Body of pancreas (tissue), 4 donors: ENCODE data around the gene FERD3L. TPM values are rescaled to one million over a fixed set of nuclear protein-coding genes. Genes with fewer than 3 reads are reported as not detected.
"Not testable (repeated sequence)": the region's sequence is repeated elsewhere in the genome, so short reads cannot be mapped to it uniquely, and the experiment has no call there.

Experiments
- ATAC-seq: fragments of 150-250 bp; one replicate; pipeline ENCODE4 v1.9.1; 2016
- DNase-seq, 4 donors: peaks; one replicate each; pipeline ENCODE4 v3.0.0-alpha.2; 2019
- H3K27ac ChIP-seq, 4 donors: fragments of 200-600 bp; sonication (generic); 1 replicate in 3 of 4; 2 replicates in 1 of 4; pipeline versions ENCODE4 v1.5.1 to v1.6.1; 2016 to 2019; ENCODE audit warnings: mild to moderate bottlenecking in 1 of 4, mixed read lengths in 1 of 4, moderate library complexity in 1 of 4
- H3K27me3 ChIP-seq, 2 donors: fragments of 200-600 bp; sonication (generic); one replicate each; pipeline ENCODE4 v1.6.0; 2016; ENCODE audit warnings: mild to moderate bottlenecking in 1 of 2
- H3K36me3 ChIP-seq, 2 donors: fragments of 200-600 bp; sonication (generic); replicated peaks in 1 of 2; 2 replicates each; pipeline ENCODE4 v1.5.1; 2016; ENCODE audit warnings: low read depth in 2 of 2; ENCODE audit not compliant: insufficient read depth in 1 of 2
- H3K4me1 ChIP-seq: fragments of 200-600 bp; sonication (generic); one replicate; pipeline ENCODE4 v1.6.0; 2016
- H3K4me3 ChIP-seq, 2 donors: fragments of 200-600 bp; sonication (generic); 1 replicate in 1 of 2; 2 replicates in 1 of 2; pipeline ENCODE4 v1.5.1; 2016 to 2019
- H3K9me3 ChIP-seq, 3 donors: fragments of 200-600 bp; sonication (generic); 1 replicate in 2 of 3; 2 replicates in 1 of 3; pipeline ENCODE4 v1.5.1; 2016
- CTCF ChIP-seq, 7 experiments: fragments of 450-650 bp in 4 of 7; fragments of 200-600 bp in 3 of 7; sonication (generic) in 3 of 7; IDR thresholded peaks; one replicate each; pipeline ENCODE4 v1.5.1; 2016 to 2019; ENCODE audit warnings: antibody characterized with exemption in 7 of 7
- POLR2A ChIP-seq, 3 donors: fragments of 450-650 bp; IDR thresholded peaks; one replicate each; pipeline ENCODE4 v1.6.1; 2016; ENCODE audit warnings: antibody characterized with exemption in 3 of 3, mild to moderate bottlenecking in 2 of 3
- WGBS, 2 donors: methylation state at CpG; one replicate each; pipeline ENCODE4 v1.1.5; 2017; 5-methylcytosine and 5-hydroxymethylcytosine counted together
- intact Hi-C: fragments of 100-400 bp; cut with DNase I; formaldehyde crosslinking; loops from one replicate; pipeline ENCODE4 v1.15.1; 2023
- total RNA-seq, 2 donors: library from RNA; depleted of rRNA; stranded (reverse); fragments of >200 nt; gene quantifications; one replicate each; pipeline ENCODE4 v1.1.0, GENCODE V29; 2016

FERD3L gene
- not detected for total RNA-seq

- peaks cover 0 to 10% of the 10 kb centered on the region in 2 donors for H3K27me3 ChIP-seq
- intact Hi-C loops: no loop called here
- H3K4me3 ChIP-seq: no peak within 1 kb of the TSS
- H3K36me3 ChIP-seq: no peaks in the 10 kb centered on the region
- WGBS, 2 donors: 4% methylated on average over 44 to 51 of the region's 51 CpGs
- ATAC-seq (no peak), DNase-seq (no peak)
- TF ChIP-seq CTCF (IDR thresholded peaks at IDR 0.05) (no peak), POLR2A (IDR thresholded peaks at IDR 0.05) (no peak)
- no peak within 1 kb of the TSS for H3K27ac ChIP-seq
- peaks cover 8% of the 10 kb centered on the region for H3K4me1 ChIP-seq
- no peaks in the 10 kb centered on the region for H3K9me3 ChIP-seq
These were observed at the start of gene FERD3L for GRCh38 chr7:19144661-19145433. FERD3L (minus strand) TSS chr7:19145421; CDS start chr7:19145362, 59 bp downstream.

- H3K4me1 ChIP-seq, DNase-seq, intact Hi-C loops, H3K9me3 ChIP-seq, H3K4me3 ChIP-seq, H3K27ac ChIP-seq, H3K36me3 ChIP-seq, ATAC-seq, H3K27me3 ChIP-seq: not testable (repeated sequence)
- WGBS, 2 donors: 3 to 12% methylated on average over 10 to 14 of the region's 14 CpGs
These were observed 49.2 kb upstream of the FERD3L start for GRCh38 chr7:19194417-19194816.

GRCh38 chr7:19181634-19182033, 36.4 kb upstream of the FERD3L start:
- H3K27me3 ChIP-seq: no peaks in the 10 kb centered on the region
- intact Hi-C loops: no loop called here
- H3K9me3 ChIP-seq: peaks cover 0 to 4% (median 0%) of the 10 kb centered on the region in 3 donors
- no peak overlapping the region for H3K27ac ChIP-seq
- ATAC-seq (no peak), DNase-seq (no peak)
- H3K4me3 ChIP-seq: no peak overlapping the region
- 59 to 73% methylated on average over 1 of the region's 1 CpG for WGBS, 2 donors
- no peaks in the 10 kb centered on the region for H3K36me3 ChIP-seq
- no peak for TF ChIP-seq POLR2A (IDR thresholded peaks at IDR 0.05)
- TF ChIP-seq CTCF (IDR thresholded peaks at IDR 0.05): no peak
- no peaks in the 10 kb centered on the region for H3K4me1 ChIP-seq

- WGBS, 2 donors: 52 to 61% methylated on average over 4 of the region's 4 CpGs
- Histone ChIP-seq H3K4me3 (no peak overlapping the region), H3K36me3 (no peaks in the 10 kb centered on the region), H3K27me3 (no peaks in the 10 kb centered on the region), H3K9me3 (peaks cover 0 to 2% (median 0%) of the 10 kb centered on the region in 3 donors), H3K27ac (no peak overlapping the region), H3K4me1 (no peaks in the 10 kb centered on the region)
- DNase-seq: no peak
- TF ChIP-seq POLR2A (IDR thresholded peaks at IDR 0.05): no peak
- TF ChIP-seq CTCF (IDR thresholded peaks at IDR 0.05): no peak
- intact Hi-C loops: no loop called here
- ATAC-seq: no peak
These were observed 33.4 kb upstream of the FERD3L start for GRCh38 chr7:19178595-19178994.

- no peaks in the 10 kb centered on the region for H3K27me3 ChIP-seq
- intact Hi-C loops: no loop called here
- TF ChIP-seq POLR2A (IDR thresholded peaks at IDR 0.05) (no peak), CTCF (IDR thresholded peaks at IDR 0.05) (no peak)
- no peaks in the 10 kb centered on the region for H3K9me3 ChIP-seq
- WGBS, 2 donors: 35 to 48% methylated on average over 5 of the region's 5 CpGs
- ATAC-seq (no peak), DNase-seq (no peak)
- H3K36me3 ChIP-seq: no peaks in the 10 kb centered on the region
- H3K27ac ChIP-seq: no peak overlapping the region
- no peaks in the 10 kb centered on the region for H3K4me1 ChIP-seq
- no peak overlapping the region for H3K4me3 ChIP-seq
These were observed 32.0 kb upstream of the FERD3L start for GRCh38 chr7:19177269-19177668.
